Karpas-422 (cell line): ENCODE results near the gene LSM3. TPM values are rescaled to one million over a fixed set of nuclear protein-coding genes. Genes with fewer than 3 reads are reported as not detected.

ENCODE experiments used
- DNase-seq: peaks from one replicate; pipeline ENCODE4 v3.0.0-alpha.2; 2015
- H2AFZ ChIP-seq: fragments of 200-600 bp; sonication (generic); 2 replicates; pipeline ENCODE4 v1.6.1; 2014; ENCODE audit warnings: antibody characterized with exemption, low read length, mixed read lengths
- H3K27ac ChIP-seq: fragments of 200-600 bp; sonication (generic); 2 replicates; pipeline ENCODE4 v1.5.1; 2014; ENCODE audit warnings: mild to moderate bottlenecking, low read length, moderate library complexity
- H3K27me3 ChIP-seq: fragments of 200-600 bp; sonication (generic); 2 replicates; pipeline ENCODE4 v1.6.1; 2014; ENCODE audit warnings: low read length, mixed read lengths
- H3K36me3 ChIP-seq: fragments of 200-600 bp; sonication (generic); 2 replicates; pipeline ENCODE4 v1.6.1; 2014; ENCODE audit warnings: low read length, mixed read lengths; ENCODE audit not compliant: insufficient read depth
- H3K4me1 ChIP-seq: fragments of 200-600 bp; sonication (generic); 2 replicates; pipeline ENCODE4 v1.6.1; 2014; ENCODE audit warnings: mild to moderate bottlenecking, low read length, mixed read lengths
- H3K4me2 ChIP-seq: fragments of 200-600 bp; sonication (generic); 2 replicates; pipeline ENCODE4 v1.6.1; 2014; ENCODE audit warnings: low read length, low read depth, mild to moderate bottlenecking; ENCODE audit not compliant: poor library complexity, severe bottlenecking
- H3K4me3 ChIP-seq: fragments of 200-600 bp; sonication (generic); 2 replicates; pipeline ENCODE4 v1.5.1; 2014; ENCODE audit warnings: mild to moderate bottlenecking, antibody characterized with exemption, low read length, mixed read lengths
- H3K79me2 ChIP-seq: fragments of 200-600 bp; sonication (generic); 2 replicates; pipeline ENCODE4 v1.6.1; 2014; ENCODE audit warnings: mild to moderate bottlenecking, low read length, mixed read lengths
- H3K9ac ChIP-seq: fragments of 200-600 bp; sonication (generic); 2 replicates; pipeline ENCODE4 v1.6.0; 2014; ENCODE audit warnings: low read length
- H3K9me2 ChIP-seq: fragments of 200-600 bp; sonication (generic), shearing (Covaris generic); replicated peaks from 2 replicates; pipeline ENCODE4 v1.6.0; 2014; ENCODE audit warnings: mild to moderate bottlenecking, low read length, moderate library complexity; ENCODE audit not compliant: insufficient read depth
- H3K9me3 ChIP-seq: fragments of 300-700, 200-600 bp; sonication (generic); 2 replicates; pipeline ENCODE4 v1.6.1; 2014; ENCODE audit warnings: low read length, mixed read lengths
- H4K20me1 ChIP-seq: fragments of 200-600 bp; sonication (generic); 2 replicates; pipeline ENCODE4 v1.6.1; 2014; ENCODE audit warnings: mild to moderate bottlenecking, antibody characterized with exemption, low read length, low read depth; ENCODE audit not compliant: insufficient read depth
- total RNA-seq: library from RNA; depleted of rRNA; stranded (reverse); fragments of >200 nt; shearing (Covaris generic); gene quantifications from 2 replicates; pipeline ENCODE4 v1.2.3, GENCODE V29; 2014; ENCODE audit warnings: low replicate concordance; rRNA removed

The LSM3 gene
- total RNA-seq, 1 experiment from 2014 or later, result 14.2 TPM

DNA sequence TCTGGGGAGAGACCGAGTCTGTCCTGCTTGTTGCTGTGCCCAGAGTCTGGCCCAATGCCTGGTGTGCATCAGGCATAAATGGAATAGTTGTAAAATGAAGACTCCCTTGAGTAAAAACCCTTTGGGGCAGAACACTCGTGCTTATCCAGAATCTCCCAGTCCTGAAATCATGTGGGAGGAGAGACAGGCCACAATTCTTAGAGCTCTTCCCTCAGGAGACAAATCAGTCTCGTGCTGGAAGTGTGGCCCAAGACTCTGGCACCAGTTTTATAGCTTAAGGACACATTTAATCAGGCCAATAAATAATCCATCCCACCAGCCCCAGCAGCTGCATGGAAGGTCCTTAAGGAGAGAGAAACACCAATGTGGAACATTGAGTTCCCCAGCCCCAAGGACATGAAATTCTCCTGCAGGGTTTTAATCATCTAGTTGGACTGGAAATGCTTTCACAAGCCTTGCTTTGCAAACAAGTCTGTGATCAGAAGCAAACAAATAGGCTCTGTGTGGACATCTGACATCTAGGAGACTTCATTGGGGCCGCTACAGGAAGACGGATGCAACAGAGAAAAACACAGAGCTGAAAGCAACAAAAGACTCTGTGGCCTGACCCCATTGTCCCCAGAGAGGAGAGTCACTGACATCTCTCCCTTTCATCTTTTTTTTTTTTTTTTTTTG is 70.4 kb downstream of the LSM3 start:
- Histone ChIP-seq H3K9ac (no peak overlapping the region), H3K79me2 (no peaks in the 10 kb centered on the region), H3K4me2 (no peak overlapping the region), H3K27me3 (no peaks in the 10 kb centered on the region), H3K27ac (no peak overlapping the region), H2AFZ (no peak overlapping the region), H3K4me1 (no peaks in the 10 kb centered on the region), H4K20me1 (no peaks in the 10 kb centered on the region), H3K9me2 (no peaks in the 10 kb centered on the region), H3K36me3 (no peaks in the 10 kb centered on the region), H3K9me3 (no peaks in the 10 kb centered on the region), H3K4me3 (no peak overlapping the region)
- no peak for DNase-seq

Other genes starting within 250 kb of the LSM3 start
- 19.4 and 19.7 TPM in 2 replicates for gene CHCHD4, start 53.9 kb upstream of the LSM3 start, total RNA-seq
- 28.4 and 31.9 TPM in 2 replicates for gene TMEM43, start 53.8 kb upstream of the LSM3 start, total RNA-seq
- 30.3 and 38.0 TPM in 2 replicates for gene XPC, start 216 bp upstream of the LSM3 start, total RNA-seq
- gene SLC6A6, start 223.8 kb downstream of the LSM3 start, total RNA-seq, result 25.3 and 30.2 TPM in 2 replicates